HEK293 (cell line): ENCODE data around the gene SOWAHA.

Experiments used
- CTCF ChIA-PET: fragments of 350-600 bp; formaldehyde crosslinking; extraction: SDS; loops from one replicate; lab custom pipeline; 2021; ENCODE audit warnings: antibody characterized with exemption; lab: Yijun Ruan, JAX
- POLR2A ChIA-PET: fragments of 300-600 bp; formaldehyde crosslinking; extraction: SDS; loops from one replicate; lab custom pipeline; 2020; ENCODE audit warnings: antibody characterized with exemption, inconsistent platforms; lab: Yijun Ruan, JAX
- H3K27ac ChIP-seq: fragments of 200-500 bp; sonication (Bioruptor generic); 2 replicates; pipeline ENCODE4 v1.5.1; 2014; ENCODE audit warnings: low read depth, low read length, control low read depth, inconsistent platforms; ENCODE audit errors: extremely low read depth
- H3K36me3 ChIP-seq, 2 experiments: fragments of 200-500 bp in 1 of 2; sonication (Bioruptor generic) in 1 of 2; 1 replicate in 1 of 2; 2 replicates in 1 of 2; pipeline ENCODE4 v1.5.1; 2014 to 2017; ENCODE audit warnings: inconsistent platforms in 2 of 2, low read length in 2 of 2; ENCODE audit not compliant: control insufficient read depth in 2 of 2, insufficient read depth in 1 of 2
- H3K4me1 ChIP-seq: fragments of 200-500 bp; sonication (Bioruptor generic); 2 replicates; pipeline ENCODE4 v1.5.1; 2014; ENCODE audit warnings: mild to moderate bottlenecking, low read length, inconsistent platforms; ENCODE audit not compliant: control insufficient read depth, insufficient read depth
- H3K4me3 ChIP-seq: 2 replicates; pipeline ENCODE4 v1.5.1; 2011; ENCODE audit warnings: low read depth, mild to moderate bottlenecking, control low read depth, low read length, moderate library complexity
- H3K9me3 ChIP-seq: fragments of 200-500 bp; sonication (Bioruptor generic); 2 replicates; pipeline ENCODE4 v1.5.1; 2014; ENCODE audit warnings: low read depth, low read length, inconsistent platforms; ENCODE audit not compliant: control insufficient read depth, insufficient read depth
- IKZF3 ChIP-seq: fragments of 450-650 bp; IDR thresholded peaks from 2 replicates; pipeline ENCODE4 v1.5.0; 2018; ENCODE audit warnings: missing biosample characterization, mild to moderate bottlenecking, missing genetic modification characterization, moderate library complexity
- INSM2 ChIP-seq: fragments of 450-650 bp; formaldehyde crosslinking; IDR thresholded peaks from 2 replicates; pipeline ENCODE4 v1.5.1; 2016; ENCODE audit warnings: missing biosample characterization, missing genetic modification characterization
- KLF16 ChIP-seq: fragments of 450-650 bp; formaldehyde crosslinking; IDR thresholded peaks from 2 replicates; pipeline ENCODE4 v1.5.1; 2017; ENCODE audit warnings: missing biosample characterization, missing genetic modification characterization
- KLF7 ChIP-seq: fragments of 450-650 bp; formaldehyde crosslinking; IDR thresholded peaks from 2 replicates; pipeline ENCODE4 v1.5.1; 2016; ENCODE audit warnings: missing biosample characterization, missing genetic modification characterization, borderline replicate concordance
- OSR2 ChIP-seq: fragments of 450-650 bp; formaldehyde crosslinking; IDR thresholded peaks from 2 replicates; pipeline ENCODE4 v1.5.1; 2016; ENCODE audit warnings: missing biosample characterization, missing genetic modification characterization
- PRDM4 ChIP-seq: fragments of 450-650 bp; formaldehyde crosslinking; IDR thresholded peaks from 2 replicates; pipeline ENCODE4 v1.5.1; 2017; ENCODE audit warnings: missing biosample characterization, missing genetic modification characterization
- REPIN1 ChIP-seq: fragments of 450-650 bp; formaldehyde crosslinking; IDR thresholded peaks from 2 replicates; pipeline ENCODE4 v1.5.1; 2017; ENCODE audit warnings: missing biosample characterization, missing genetic modification characterization, low read depth
- SALL2 ChIP-seq: fragments of 450-650 bp; formaldehyde crosslinking; IDR thresholded peaks from 2 replicates; pipeline ENCODE4 v1.5.0; 2017; ENCODE audit warnings: missing biosample characterization, mild to moderate bottlenecking, missing genetic modification characterization, borderline replicate concordance
- SCRT2 ChIP-seq: fragments of 450-650 bp; formaldehyde crosslinking; IDR thresholded peaks from 2 replicates; pipeline ENCODE4 v1.5.1; 2016; ENCODE audit warnings: missing biosample characterization, missing genetic modification characterization
- WT1 ChIP-seq: fragments of 450-650 bp; formaldehyde crosslinking; IDR thresholded peaks from 2 replicates; pipeline ENCODE4 v1.5.1; 2016; ENCODE audit warnings: missing biosample characterization, missing genetic modification characterization
- ZBTB1 ChIP-seq: fragments of 450-650 bp; formaldehyde crosslinking; IDR thresholded peaks from 2 replicates; pipeline ENCODE4 v1.5.1; 2016; ENCODE audit warnings: missing biosample characterization, missing genetic modification characterization
- ZBTB26 ChIP-seq: fragments of 450-650 bp; formaldehyde crosslinking; optimal IDR thresholded peaks from 2 replicates; pipeline ENCODE3; 2016; ENCODE audit warnings: missing biosample characterization, mild to moderate bottlenecking, missing genetic modification characterization
- ZNF16 ChIP-seq: fragments of 450-650 bp; formaldehyde crosslinking; IDR thresholded peaks from 2 replicates; pipeline ENCODE4 v1.5.1; 2016; ENCODE audit warnings: low read depth, missing biosample characterization, missing genetic modification characterization
- ZNF211 ChIP-seq: fragments of 450-650 bp; formaldehyde crosslinking; IDR thresholded peaks from 2 replicates; pipeline ENCODE4 v1.5.1; 2016; ENCODE audit warnings: low read depth, missing biosample characterization, missing genetic modification characterization
- ZNF280D ChIP-seq: fragments of 450-650 bp; formaldehyde crosslinking; IDR thresholded peaks from 2 replicates; pipeline ENCODE4 v1.5.1; 2016; ENCODE audit warnings: missing biosample characterization, missing genetic modification characterization
- ZNF292 ChIP-seq: fragments of 450-650 bp; formaldehyde crosslinking; IDR thresholded peaks from 2 replicates; pipeline ENCODE4 v1.5.1; 2016; ENCODE audit warnings: low read depth, missing biosample characterization, missing genetic modification characterization, borderline replicate concordance
- ZNF302 ChIP-seq: fragments of 450-650 bp; formaldehyde crosslinking; IDR thresholded peaks from 2 replicates; pipeline ENCODE4 v1.5.1; 2016; ENCODE audit warnings: missing biosample characterization, missing genetic modification characterization, low read depth
- ZNF350 ChIP-seq: fragments of 450-650 bp; formaldehyde crosslinking; IDR thresholded peaks from 2 replicates; pipeline ENCODE4 v1.5.0; 2017; ENCODE audit warnings: missing biosample characterization, mild to moderate bottlenecking, missing genetic modification characterization
- ZNF426 ChIP-seq: fragments of 450-650 bp; formaldehyde crosslinking; IDR thresholded peaks from 2 replicates; pipeline ENCODE4 v1.5.1; 2017; ENCODE audit warnings: missing biosample characterization, missing genetic modification characterization, mild to moderate bottlenecking, inconsistent platforms, moderate library complexity
- ZNF449 ChIP-seq: fragments of 450-650 bp; formaldehyde crosslinking; IDR thresholded peaks from 2 replicates; pipeline ENCODE4 v1.5.1; 2017; ENCODE audit warnings: missing biosample characterization, mild to moderate bottlenecking, missing genetic modification characterization, moderate library complexity
- ZNF473 ChIP-seq: fragments of 450-650 bp; formaldehyde crosslinking; IDR thresholded peaks from 2 replicates; pipeline ENCODE4 v1.5.1; 2017; ENCODE audit warnings: missing biosample characterization, missing genetic modification characterization
- ZNF488 ChIP-seq: fragments of 450-650 bp; formaldehyde crosslinking; IDR thresholded peaks from 2 replicates; pipeline ENCODE4 v1.5.1; 2016; ENCODE audit warnings: missing biosample characterization, missing genetic modification characterization
- ZNF580 ChIP-seq: fragments of 450-650 bp; formaldehyde crosslinking; IDR thresholded peaks from 2 replicates; pipeline ENCODE4 v1.5.1; 2016; ENCODE audit warnings: missing biosample characterization, missing genetic modification characterization
- ZNF658 ChIP-seq: fragments of 450-650 bp; formaldehyde crosslinking; IDR thresholded peaks from 2 replicates; pipeline ENCODE4; 2016; ENCODE audit warnings: missing biosample characterization, missing genetic modification characterization
- ZSCAN30 ChIP-seq: fragments of 450-650 bp; IDR thresholded peaks from 2 replicates; pipeline ENCODE4 v1.5.1; 2018; ENCODE audit warnings: missing biosample characterization, mild to moderate bottlenecking, missing genetic modification characterization, moderate library complexity

SOWAHA gene

GRCh38 chr5:132780577-132780976 is 32.5 kb upstream of the SOWAHA start (continued):
- TF ChIP-seq KLF7 (tag by site-specific recombination): no peak
- TF ChIP-seq ZNF211 (tag by site-specific recombination): no peak
- TF ChIP-seq ZNF16 (tag by site-specific recombination): no peak
- no peak for TF ChIP-seq ZNF658
- no peak for TF ChIP-seq ZNF473 (tag by site-specific recombination)
- no peak for TF ChIP-seq ZNF292 (tag by site-specific recombination)
- TF ChIP-seq ZNF350 (tag by site-specific recombination): no peak
- TF ChIP-seq ZNF302 (tag by site-specific recombination): no peak
- TF ChIP-seq ZBTB26 (tag by site-specific recombination): no peak
- TF ChIP-seq ZSCAN30 (tag by site-specific recombination): no peak

- Histone ChIP-seq H3K4me1 (no peaks in the 10 kb centered on the region), H3K36me3 (no peaks in the 10 kb centered on the region), H3K9me3 (no peaks in the 10 kb centered on the region), H3K4me3 (no peak overlapping the region), H3K27ac (no peak overlapping the region)
- TF ChIP-seq IKZF3 (tag by site-specific recombination) (no peak), WT1 (tag by site-specific recombination) (no peak), KLF16 (tag by site-specific recombination) (no peak), ZNF488 (tag by site-specific recombination) (no peak), OSR2 (tag by site-specific recombination) (no peak), ZNF449 (tag by site-specific recombination) (no peak), INSM2 (no peak), ZNF580 (no peak), PRDM4 (tag by site-specific recombination) (no peak), ZNF302 (tag by site-specific recombination) (no peak), ZNF426 (tag by site-specific recombination) (no peak), SALL2 (tag by site-specific recombination) (no peak), SCRT2 (tag by site-specific recombination) (no peak), ZBTB1 (tag by site-specific recombination) (no peak), ZNF280D (no peak), ZNF292 (tag by site-specific recombination) (no peak), REPIN1 (tag by site-specific recombination) (no peak)
- ChIA-PET CTCF (interaction anchor here (1.0 kb wide), 1 partner anchor 26 kb away, joined by 3 read pairs; no protein-coding TSS in a partner anchor), POLR2A (no interaction called here)
Observed at GRCh38 chr5:132781029-132781428, 32.1 kb upstream of the SOWAHA start.
